Sigmoid colon (tissue), 4 donors: ENCODE measurements around the gene RPEL1.

Source experiments
- CTCF ChIP-seq, 4 experiments: fragments of 450-650 bp in 3 of 4; fragments of 200-600 bp in 1 of 4; IDR thresholded peaks; one replicate each; pipeline ENCODE4 v1.5.1; 2016 to 2019; ENCODE audit warnings: antibody characterized with exemption in 4 of 4, mild to moderate bottlenecking in 3 of 4, moderate library complexity in 2 of 4
- EP300 ChIP-seq, 4 donors: sonication (generic); formaldehyde crosslinking; IDR thresholded peaks; one replicate each; pipeline ENCODE4 v1.6.1; 2017; ENCODE audit warnings: antibody characterized with exemption in 4 of 4
- POLR2A ChIP-seq, 2 donors: fragments of 450-650 bp; IDR thresholded peaks; one replicate each; pipeline ENCODE4 v1.6.1; 2016; ENCODE audit warnings: antibody characterized with exemption in 2 of 2, mild to moderate bottlenecking in 2 of 2, moderate library complexity in 2 of 2
- POLR2AphosphoS5 ChIP-seq, 4 donors: sonication (generic); formaldehyde crosslinking; IDR thresholded peaks; one replicate each; pipeline ENCODE4 v1.6.1; 2017; ENCODE audit warnings: antibody characterized with exemption in 4 of 4

DNA sequence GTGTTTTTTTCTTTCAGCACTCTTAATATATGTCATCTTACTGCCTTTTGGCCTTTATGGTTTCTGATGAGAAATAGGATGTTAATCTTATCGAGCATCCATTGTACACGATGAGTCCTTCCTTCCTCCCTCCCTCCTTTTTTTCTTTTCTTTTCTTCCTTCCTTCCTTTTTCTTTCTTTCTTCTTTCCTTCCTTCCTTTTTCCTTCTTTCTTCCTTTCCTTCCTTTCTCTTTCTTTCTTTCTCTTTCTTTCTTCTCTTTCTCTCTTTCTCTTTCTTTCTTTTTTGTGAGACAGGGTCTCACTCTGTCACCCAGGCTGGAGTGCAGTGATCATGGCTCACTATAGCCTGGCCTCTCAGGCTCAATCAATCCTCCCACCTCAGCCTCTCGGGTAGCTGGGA, 8.4 kb downstream of the RPEL1 start:
- no peak for TF ChIP-seq CTCF (IDR thresholded peaks at IDR 0.05)
- TF ChIP-seq EP300 (IDR thresholded peaks at IDR 0.05) = no peak
- no peak for TF ChIP-seq POLR2A (IDR thresholded peaks at IDR 0.05)
- no peak for TF ChIP-seq POLR2AphosphoS5 (IDR thresholded peaks at IDR 0.05)
